NB4 (cell line): ENCODE results near the gene DSTYK.

Source experiments
- CTCF ChIP-seq: IDR thresholded peaks from one replicate; pipeline ENCODE4 v1.5.1; 2012; ENCODE audit warnings: low read depth, low read length
- TF ChIP-seq, protein P1 (sequence below): IDR thresholded peaks from 2 replicates; pipeline ENCODE4 v1.6.1; 2011; ENCODE audit warnings: low read depth, low read length

- TF ChIP-seq CTCF, result no peak
- TF ChIP-seq, protein P1, sequence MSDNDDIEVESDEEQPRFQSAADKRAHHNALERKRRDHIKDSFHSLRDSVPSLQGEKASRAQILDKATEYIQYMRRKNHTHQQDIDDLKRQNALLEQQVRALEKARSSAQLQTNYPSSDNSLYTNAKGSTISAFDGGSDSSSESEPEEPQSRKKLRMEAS, result no peak
Observed at GRCh38 chr1:205248793-205249601, 37.5 kb upstream of the DSTYK start.
